Transverse colon (tissue), 4 donors: Measurements from ENCODE around the gene SIRPB2. TPM values are rescaled to one million over a fixed set of nuclear protein-coding genes. Genes with fewer than 3 reads are reported as not detected.

Experiments
- DNase-seq: peaks from one replicate; pipeline ENCODE4 v3.0.0-alpha.2; 2019
- H3K27ac ChIP-seq, 4 donors: fragments of 200-600 bp; sonication (generic); 2 replicates each; pipeline ENCODE4 v1.5.1; 2016 to 2018; ENCODE audit warnings: inconsistent platforms in 4 of 4
- H3K27me3 ChIP-seq: fragments of 200-600 bp; sonication (generic); 2 replicates; pipeline ENCODE4 v1.5.1; 2017; ENCODE audit warnings: inconsistent platforms
- H3K36me3 ChIP-seq, 4 donors: fragments of 200-600 bp; sonication (generic); 2 replicates each; pipeline ENCODE4 v1.5.1; 2017 to 2019; ENCODE audit warnings: inconsistent platforms in 4 of 4
- H3K4me1 ChIP-seq, 4 donors: fragments of 200-600 bp; sonication (generic); 2 replicates each; pipeline ENCODE4 v1.5.1; 2017 to 2020; ENCODE audit warnings: inconsistent platforms in 4 of 4
- H3K4me3 ChIP-seq, 4 donors: fragments of 200-600 bp; sonication (generic); 1 replicate in 1 of 4; 2 replicates in 3 of 4; pipeline versions ENCODE4 v1.5.1 to v1.6.1; 2017 to 2019; ENCODE audit warnings: inconsistent platforms in 4 of 4
- H3K9me3 ChIP-seq, 2 donors: fragments of 200-600 bp; sonication (generic); 2 replicates each; pipeline ENCODE4 v1.5.1; 2017 to 2019; ENCODE audit warnings: inconsistent platforms in 2 of 2
- EP300 ChIP-seq: sonication (generic); formaldehyde crosslinking; IDR thresholded peaks from one replicate; pipeline ENCODE4 v1.6.1; 2017; ENCODE audit warnings: antibody characterized with exemption, low read depth
- POLR2A ChIP-seq: fragments of 450-650 bp; IDR thresholded peaks from one replicate; pipeline ENCODE4 v1.6.1; 2016; ENCODE audit warnings: antibody characterized with exemption, mild to moderate bottlenecking, moderate library complexity
- POLR2AphosphoS5 ChIP-seq, 3 donors: sonication (generic); formaldehyde crosslinking; IDR thresholded peaks; one replicate each; pipeline ENCODE4 v1.6.1; 2016; ENCODE audit warnings: antibody characterized with exemption in 3 of 3
- WGBS, 2 donors: methylation state at CpG; one replicate each; pipeline ENCODE4 v1.1.5; 2018; ENCODE audit warnings: low coverage in 1 of 2; 5-methylcytosine and 5-hydroxymethylcytosine counted together
- in situ Hi-C, 4 donors: fragments of 200-750 bp; cut with MboI; loops; one replicate each; pipeline versions ENCODE4 v1.15.0 to v1.15.1; 2017; ENCODE audit warnings: low sequenced_read_pairs in 3 of 4, low pct_ligation_motif_present in 1 of 4, low pct_unique_long_range_greater_than_20kb in 1 of 4
- intact Hi-C: fragments of 100-400 bp; cut with DNase I; formaldehyde crosslinking; loops from one replicate; pipeline ENCODE4 v1.15.1; 2023; ENCODE audit warnings: low total_unique reads
- total RNA-seq, 4 donors: library from RNA; depleted of rRNA; stranded (reverse); fragments of >200 nt; gene quantifications; one replicate each; pipeline ENCODE4 v1.1.0, GENCODE V29; 2016
- TF ChIP-seq, protein P1 (sequence below), 5 experiments: fragments of 200-600 bp in 3 of 5; fragments of 450-650 bp in 2 of 5; sonication (generic) in 3 of 5; IDR thresholded peaks; 1 replicate in 2 of 5; 2 replicates in 3 of 5; pipeline ENCODE4 v1.5.1; 2016 to 2017; ENCODE audit warnings: antibody characterized with exemption in 5 of 5, inconsistent platforms in 3 of 5, mild to moderate bottlenecking in 2 of 5, moderate library complexity in 1 of 5

The SIRPB2 gene
- total RNA-seq, 4 donors from 2014 or later = 3.7 to 3.8 TPM; not detected in 2

DNA sequence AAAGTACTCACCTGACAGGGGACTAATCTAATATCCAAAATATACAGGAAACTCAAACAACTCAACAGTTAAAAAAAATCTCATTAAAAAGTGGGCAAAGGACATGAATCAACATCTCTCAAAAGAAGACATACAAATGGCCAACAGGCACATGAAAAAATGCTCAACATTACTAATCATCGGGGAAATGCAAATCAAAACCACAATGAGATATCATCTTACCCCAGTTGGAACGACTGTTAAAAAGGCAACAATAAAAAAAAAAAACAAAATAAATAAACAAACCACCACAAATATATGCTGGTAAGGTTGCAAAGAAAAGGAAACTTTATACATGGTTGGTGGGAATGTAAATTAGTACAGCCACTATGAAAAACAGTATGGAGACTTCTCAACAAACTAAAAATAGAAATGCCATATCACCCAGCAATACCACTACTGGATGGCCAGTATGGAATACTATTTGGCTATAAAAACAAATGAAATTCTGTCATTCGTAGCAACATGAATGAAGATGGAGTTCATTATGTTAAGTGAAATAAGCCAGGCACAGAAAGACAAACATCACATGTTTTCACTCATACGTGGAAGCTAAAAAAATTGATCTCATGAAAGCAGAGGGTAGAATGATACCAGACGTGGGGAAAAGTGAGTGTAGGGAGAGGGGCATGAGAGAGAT, 6.6 kb downstream of the SIRPB2 start:
- Histone ChIP-seq H3K27ac (no peak overlapping the region), H3K4me1 (no peaks in the 10 kb centered on the region), H3K9me3 (no peaks in the 10 kb centered on the region), H3K36me3 (no peaks in the 10 kb centered on the region), H3K4me3 (no peak overlapping the region), H3K27me3 (peaks cover 8% of the 10 kb centered on the region)
- TF ChIP-seq POLR2AphosphoS5 (IDR thresholded peaks at IDR 0.05) (no peak), EP300 (no peak), POLR2A (no peak)
- TF ChIP-seq, protein P1, sequence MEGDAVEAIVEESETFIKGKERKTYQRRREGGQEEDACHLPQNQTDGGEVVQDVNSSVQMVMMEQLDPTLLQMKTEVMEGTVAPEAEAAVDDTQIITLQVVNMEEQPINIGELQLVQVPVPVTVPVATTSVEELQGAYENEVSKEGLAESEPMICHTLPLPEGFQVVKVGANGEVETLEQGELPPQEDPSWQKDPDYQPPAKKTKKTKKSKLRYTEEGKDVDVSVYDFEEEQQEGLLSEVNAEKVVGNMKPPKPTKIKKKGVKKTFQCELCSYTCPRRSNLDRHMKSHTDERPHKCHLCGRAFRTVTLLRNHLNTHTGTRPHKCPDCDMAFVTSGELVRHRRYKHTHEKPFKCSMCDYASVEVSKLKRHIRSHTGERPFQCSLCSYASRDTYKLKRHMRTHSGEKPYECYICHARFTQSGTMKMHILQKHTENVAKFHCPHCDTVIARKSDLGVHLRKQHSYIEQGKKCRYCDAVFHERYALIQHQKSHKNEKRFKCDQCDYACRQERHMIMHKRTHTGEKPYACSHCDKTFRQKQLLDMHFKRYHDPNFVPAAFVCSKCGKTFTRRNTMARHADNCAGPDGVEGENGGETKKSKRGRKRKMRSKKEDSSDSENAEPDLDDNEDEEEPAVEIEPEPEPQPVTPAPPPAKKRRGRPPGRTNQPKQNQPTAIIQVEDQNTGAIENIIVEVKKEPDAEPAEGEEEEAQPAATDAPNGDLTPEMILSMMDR (IDR thresholded peaks at IDR 0.05) = no peak
- in situ Hi-C loops (no loop called here), intact Hi-C loops (no loop called here)
- WGBS, 2 donors = 45 to 55% methylated on average over 5 of the region's 5 CpGs
- no peak for DNase-seq

DNA sequence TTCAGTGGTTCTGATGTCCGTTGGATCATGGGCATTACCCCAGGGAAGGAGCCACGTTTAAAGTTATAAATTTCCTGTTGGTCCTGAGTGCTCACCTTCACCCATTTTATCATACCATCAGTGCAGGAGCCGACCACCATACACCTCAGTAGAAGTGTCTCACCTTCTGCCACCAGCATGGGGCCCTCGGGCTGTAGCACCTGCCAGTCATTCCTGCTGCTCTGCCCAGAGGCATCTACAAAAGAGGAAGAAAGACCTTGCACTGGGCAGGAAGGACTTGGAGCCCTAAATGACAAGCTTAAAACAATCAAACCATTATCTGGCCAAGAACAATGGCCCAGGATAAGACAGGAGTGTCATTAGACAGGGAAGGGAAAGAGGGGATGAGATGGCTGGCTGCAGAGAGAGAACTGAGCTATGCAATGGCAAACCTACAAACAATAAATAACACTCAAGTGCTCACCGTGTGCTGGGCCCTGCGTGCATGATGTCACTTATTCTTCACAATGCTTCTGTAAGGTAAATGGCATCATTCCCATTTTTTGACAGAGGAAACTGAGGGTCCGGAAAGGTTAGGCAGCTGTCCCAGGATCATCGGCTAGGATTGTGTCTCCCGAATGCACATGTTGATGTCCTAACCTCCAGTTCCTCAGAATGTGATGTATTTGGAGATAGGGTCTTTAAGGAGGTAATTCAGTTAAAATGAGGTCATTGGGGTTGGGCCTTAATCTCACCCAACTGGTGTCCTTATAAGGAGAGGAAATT, 11.2 kb downstream of the SIRPB2 start:
- DNase-seq = no peak
- TF ChIP-seq, protein P1 (IDR thresholded peaks at IDR 0.05) = no peak
- TF ChIP-seq POLR2AphosphoS5 (IDR thresholded peaks at IDR 0.05) (no peak), POLR2A (no peak), EP300 (no peak)

DNA sequence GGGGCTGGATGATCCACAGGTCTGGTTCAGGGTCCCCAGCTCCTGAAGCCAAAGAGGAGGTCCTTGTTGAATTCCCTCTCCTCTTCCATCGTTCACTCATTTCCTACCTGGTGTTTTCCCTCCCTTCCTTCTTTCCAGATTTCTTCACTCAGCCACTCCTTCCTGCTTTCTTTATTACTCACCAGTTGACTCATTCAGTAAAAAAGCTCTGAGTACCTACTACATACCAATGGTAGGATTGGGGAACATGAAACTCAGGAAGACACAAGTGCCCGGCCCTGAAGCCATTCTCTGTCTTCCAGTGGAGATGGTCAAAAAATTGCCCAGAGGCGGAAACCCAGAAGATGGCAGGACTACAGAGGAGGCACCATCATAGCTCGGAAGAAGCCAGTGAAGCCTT, 12.7 kb downstream of the SIRPB2 start:
- no peaks in the 10 kb centered on the region for H3K9me3 ChIP-seq
- DNase-seq = no peak
- no peak overlapping the region for H3K4me3 ChIP-seq
- no peaks in the 10 kb centered on the region for H3K4me1 ChIP-seq
- no peak overlapping the region for H3K27ac ChIP-seq
- intact Hi-C loops = no loop called here
- 74 to 82% methylated on average over 3 to 4 of the region's 4 CpGs for WGBS, 2 donors
- in situ Hi-C loops = no loop called here
- H3K27me3 ChIP-seq = no peaks in the 10 kb centered on the region
- TF ChIP-seq EP300 (no peak), POLR2A (no peak), POLR2AphosphoS5 (IDR thresholded peaks at IDR 0.05) (no peak)
- TF ChIP-seq, protein P1 (IDR thresholded peaks at IDR 0.05) = no peak
- H3K36me3 ChIP-seq = no peaks in the 10 kb centered on the region

More for the DNA sequence above, 11.2 kb downstream of the SIRPB2 start:
- Histone ChIP-seq H3K27me3 (no peaks in the 10 kb centered on the region), H3K4me3 (no peak overlapping the region), H3K36me3 (no peaks in the 10 kb centered on the region), H3K4me1 (no peaks in the 10 kb centered on the region), H3K9me3 (no peaks in the 10 kb centered on the region), H3K27ac (no peak overlapping the region)
- in situ Hi-C loops (no loop called here), intact Hi-C loops (no loop called here)
- 38 to 66% methylated on average over 2 to 9 of the region's 9 CpGs for WGBS, 2 donors

DNA sequence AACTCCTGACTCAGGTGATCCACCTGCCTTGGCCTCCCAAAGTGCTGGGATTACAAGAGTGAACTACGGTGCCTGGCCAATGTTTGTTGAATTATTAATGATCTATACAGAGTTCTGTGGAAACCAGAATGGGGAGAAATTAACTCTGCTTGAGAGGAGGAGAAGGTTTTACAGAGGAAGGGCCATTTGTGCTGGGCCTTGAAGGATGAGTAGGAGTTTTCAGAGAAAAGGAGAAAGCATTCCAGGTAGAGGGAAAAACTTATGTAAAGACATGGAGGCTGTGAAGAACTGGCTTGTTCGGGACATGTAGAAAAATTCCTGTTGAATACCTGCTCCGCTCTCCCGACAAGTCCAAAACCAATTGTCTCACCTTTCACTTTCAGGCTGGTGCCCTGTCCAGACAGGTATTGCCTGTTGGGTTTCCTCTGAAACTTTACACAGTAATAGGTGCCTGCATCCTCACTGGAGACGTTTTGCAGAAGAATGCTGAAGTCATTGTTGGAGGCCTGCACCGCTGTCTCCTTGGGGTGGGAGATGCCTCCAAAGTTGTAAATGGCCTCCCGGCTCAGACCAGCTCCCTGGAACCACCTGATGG, 13.2 kb downstream of the SIRPB2 start:
- Histone ChIP-seq H3K4me3 (no peak overlapping the region), H3K4me1 (no peaks in the 10 kb centered on the region), H3K27ac (no peak overlapping the region), H3K27me3 (no peaks in the 10 kb centered on the region), H3K36me3 (no peaks in the 10 kb centered on the region), H3K9me3 (no peaks in the 10 kb centered on the region)
- WGBS, 2 donors = 77 to 83% methylated on average over 1 to 6 of the region's 7 CpGs
- in situ Hi-C loops (no loop called here), intact Hi-C loops (no loop called here)
- TF ChIP-seq POLR2AphosphoS5 (IDR thresholded peaks at IDR 0.05) (no peak), EP300 (no peak), POLR2A (no peak)
- TF ChIP-seq, protein P1 (IDR thresholded peaks at IDR 0.05) = no peak
- DNase-seq = no peak
